K562 (cell line): ENCODE measurements around the gene HLA-F.

Source experiments
- BMI1 ChIP-seq: fragments of 150-350 bp; IDR thresholded peaks from 2 replicates; pipeline ENCODE4 v1.6.1; 2014; ENCODE audit warnings: low read length
- ELK1 ChIP-seq: sonication (generic); formaldehyde crosslinking; IDR thresholded peaks from 2 replicates; pipeline ENCODE4 v1.8.1; 2022; ENCODE audit warnings: missing genetic modification reagents
- EZH2 ChIP-seq: IDR thresholded peaks from 2 replicates; pipeline ENCODE4 v1.6.1; 2012; ENCODE audit warnings: low read depth, mild to moderate bottlenecking, inconsistent platforms, low read length, borderline replicate concordance
- JUN ChIP-seq, 2 experiments: sonication (generic) in 1 of 2; formaldehyde crosslinking in 1 of 2; IDR thresholded peaks; 2 replicates each; pipeline versions ENCODE4 v1.6.1 to v1.8.0; 2012 to 2022; ENCODE audit warnings: borderline replicate concordance in 2 of 2, mild to moderate bottlenecking in 2 of 2, improper control_type of control experiment in 1 of 2, low read depth in 1 of 2, low read length in 1 of 2, missing genetic modification reagents in 1 of 2
- POLR2AphosphoS2 ChIP-seq: IDR thresholded peaks from 2 replicates; pipeline ENCODE4 v1.6.1; 2012; ENCODE audit warnings: low read length, improper control_type of control experiment
- SP2 ChIP-seq: IDR thresholded peaks from 2 replicates; pipeline ENCODE4 v1.6.1; 2011; ENCODE audit warnings: mild to moderate bottlenecking, low read depth, low read length, moderate library complexity; ENCODE audit not compliant: poor library complexity, severe bottlenecking; ENCODE audit errors: extremely low read depth
- SRSF9 ChIP-seq: fragments of 200-400 bp; formaldehyde crosslinking; IDR thresholded peaks from 2 replicates; pipeline ENCODE4 v1.6.1; 2017; ENCODE audit warnings: low read depth, low read length, borderline replicate concordance
- TAF1 ChIP-seq: IDR thresholded peaks from 2 replicates; pipeline ENCODE4 v1.6.1; 2011; ENCODE audit warnings: mild to moderate bottlenecking, low read length, moderate library complexity; ENCODE audit not compliant: insufficient read depth, control insufficient read depth, severe bottlenecking; ENCODE audit errors: extremely low read depth
- ZHX1 ChIP-seq: fragments of 150-350 bp; conservative IDR thresholded peaks from 2 replicates; pipeline ENCODE4 v1.6.1; 2014; ENCODE audit warnings: low read length
- ZNF318 ChIP-seq, 2 experiments: fragments of 450-650 bp; IDR thresholded peaks; 2 replicates each; pipeline ENCODE4 v1.6.1; 2016; ENCODE audit warnings: mild to moderate bottlenecking in 2 of 2, borderline replicate concordance in 1 of 2, low read depth in 1 of 2, moderate library complexity in 1 of 2
- ZNF707 ChIP-seq: fragments of 250-450 bp; sonication (Bioruptor Pico); conservative IDR thresholded peaks from 2 replicates; pipeline ENCODE4 v1.8.0; 2022; ENCODE audit warnings: inconsistent platforms, mild to moderate bottlenecking, moderate library complexity
- ZNF766 ChIP-seq: fragments of 200-800 bp; sonication (Bioruptor generic); conservative IDR thresholded peaks from 2 replicates; pipeline ENCODE4 v1.6.1; 2016; ENCODE audit warnings: missing genetic modification characterization, missing compliant biosample characterization

GRCh38 chr6:29678114-29678513, 45.1 kb upstream of the HLA-F start:
- no peak for TF ChIP-seq SP2
- no peak for TF ChIP-seq ZHX1
- TF ChIP-seq BMI1, result no peak
- TF ChIP-seq ZNF318 (IDR thresholded peaks at IDR 0.05; ENCODE audit: borderline replicate concordance in 1 of 2, low read depth in 1 of 2), result no peak
- TF ChIP-seq POLR2AphosphoS2, result no peak
- TF ChIP-seq JUN (IDR thresholded peaks at IDR 0.05; ENCODE audit: borderline replicate concordance, low read depth, low read length), result no peak
- no peak for TF ChIP-seq JUN (CRISPR knock-in tag; IDR thresholded peaks at IDR 0.05; ENCODE audit: borderline replicate concordance)
- TF ChIP-seq EZH2, result no peak
- TF ChIP-seq ELK1, result no peak
- no peak for TF ChIP-seq TAF1
- TF ChIP-seq ZNF766, result no peak
- TF ChIP-seq SRSF9, result no peak
- no peak for TF ChIP-seq ZNF707 (CRISPR knock-in tag)
